Caco-2 (cell line): ENCODE measurements around the gene CARS2. TPM values are rescaled to one million over a fixed set of nuclear protein-coding genes. Genes with fewer than 3 reads are reported as not detected.

ENCODE experiments used
- BruUV-seq: library from RNA; stranded (reverse); fragments of 400-500 nt; replicated peaks from 2 replicates; lab custom pipeline; 2021; lab: Mats Ljungman, UMichigan
- CTCF ChIA-PET: fragments of 300-600 bp; sonication (Branson Sonifier 250); formaldehyde crosslinking; loops from one replicate; lab custom pipeline; 2022; ENCODE audit warnings: antibody characterized with exemption; lab: Charles Lee
- POLR2A ChIA-PET: fragments of 300-600 bp; sonication (Branson Sonifier 250); formaldehyde crosslinking; loops from one replicate; lab custom pipeline; 2022; ENCODE audit warnings: antibody characterized with exemption; lab: Charles Lee
- DNase-seq, 2 experiments: peaks; one replicate each; pipeline versions ENCODE4 v3.0.0 to v3.0.0-alpha.2; 2020 to 2022
- H3K27me3 ChIP-seq: replicated peaks from 2 replicates; pipeline ENCODE4 v1.6.0; 2011; ENCODE audit warnings: low read length; ENCODE audit not compliant: control insufficient read depth, insufficient read depth
- H3K36me3 ChIP-seq: 2 replicates; pipeline ENCODE4 v1.5.1; 2011; ENCODE audit warnings: low read length; ENCODE audit not compliant: control insufficient read depth, insufficient read depth
- H3K4me1 ChIP-seq: fragments of 250-450 bp; sonication (Bioruptor Pico); 2 replicates; pipeline ENCODE4 v1.5.1; 2020; ENCODE audit warnings: mild to moderate bottlenecking
- H3K4me3 ChIP-seq: 2 replicates; pipeline ENCODE4 v1.5.1; 2011; ENCODE audit warnings: low read depth, mild to moderate bottlenecking, control low read depth, low read length
- H3K9me3 ChIP-seq: fragments of 250-450 bp; sonication (Bioruptor Pico); 2 replicates; pipeline ENCODE4 v1.5.1; 2020; ENCODE audit warnings: mild to moderate bottlenecking, moderate library complexity
- H3K27ac Mint-ChIP-seq: one replicate; pipeline ENCODE4 v1.8.0; 2022; ENCODE audit warnings: mixed read lengths; ENCODE audit not compliant: unreplicated experiment
- H3K27me3 Mint-ChIP-seq: one replicate; pipeline ENCODE4 v1.8.0; 2022; ENCODE audit warnings: mixed read lengths; ENCODE audit not compliant: insufficient read depth, unreplicated experiment
- H3K36me3 Mint-ChIP-seq: one replicate; pipeline ENCODE4 v1.8.0; 2022; ENCODE audit warnings: mild to moderate bottlenecking, mixed read lengths; ENCODE audit not compliant: insufficient read depth, unreplicated experiment
- H3K4me1 Mint-ChIP-seq: one replicate; pipeline ENCODE4 v1.8.0; 2022; ENCODE audit warnings: low read depth, mixed read lengths; ENCODE audit not compliant: unreplicated experiment
- H3K4me3 Mint-ChIP-seq: one replicate; pipeline ENCODE4 v1.8.0; 2022; ENCODE audit warnings: mild to moderate bottlenecking, moderate library complexity, mixed read lengths; ENCODE audit not compliant: unreplicated experiment
- H3K9me3 Mint-ChIP-seq: one replicate; pipeline ENCODE4 v1.8.0; 2022; ENCODE audit warnings: mixed read lengths; ENCODE audit not compliant: unreplicated experiment
- CTCF ChIP-seq, 2 experiments: fragments of 200-600 bp in 1 of 2; IDR thresholded peaks; 1 replicate in 1 of 2; 2 replicates in 1 of 2; pipeline versions ENCODE4 v1.5.1 to v1.8.0; 2011 to 2022; ENCODE audit warnings: antibody characterized with exemption in 1 of 2, control low read depth in 1 of 2, inconsistent platforms in 1 of 2, low read depth in 1 of 2, low read length in 1 of 2, mild to moderate bottlenecking in 1 of 2, moderate library complexity in 1 of 2; ENCODE audit not compliant: insufficient read depth in 1 of 2, severe bottlenecking in 1 of 2, unreplicated experiment in 1 of 2
- intact Hi-C: fragments of 100-400 bp; cut with micrococcal nuclease; formaldehyde crosslinking; loops from one replicate; pipeline ENCODE4 v1.10.0; 2022; ENCODE audit not compliant: unreplicated experiment
- total RNA-seq: library from RNA; stranded (reverse); gene quantifications from 2 replicates; pipeline ENCODE4 v1.2.3, GENCODE V29; 2022

The CARS2 gene
- total RNA-seq, 1 experiment from 2014 or later: 63.1 TPM

- peaks cover 42% of the 10 kb centered on the region for H3K36me3 Mint-ChIP-seq
- Histone ChIP-seq H3K27me3 (no peaks in the 10 kb centered on the region), H3K4me3 (peak overlapping the region; percentile 96; the same call in 1 of the 2 replicates), H3K4me1 (peaks cover 27% of the 10 kb centered on the region), H3K9me3 (no peaks in the 10 kb centered on the region), H3K36me3 (no peaks in the 10 kb centered on the region; the same call in 1 of the 2 replicates)
- H3K4me1 Mint-ChIP-seq: no peaks in the 10 kb centered on the region
- DNase-seq: no peak
- no peaks in the 10 kb centered on the region for H3K9me3 Mint-ChIP-seq
- intact Hi-C loops: loop anchor here (2.0 kb wide), 1 partner anchor 17 kb away; no protein-coding TSS in a partner anchor
- ChIA-PET CTCF (interaction anchor here (1.4 kb wide), 1 partner anchor 162 kb away, joined by 3 read pairs; no protein-coding TSS in a partner anchor), POLR2A (interaction anchor here (1.2 kb wide), 1 partner anchor 23 kb away, joined by 7 read pairs; no protein-coding TSS in a partner anchor)
- no peak overlapping the region for H3K27ac Mint-ChIP-seq
- no peak for TF ChIP-seq CTCF (IDR thresholded peaks at IDR 0.05; ENCODE audit: insufficient read depth in 1 of 2, low read depth in 1 of 2, low read length in 1 of 2, severe bottlenecking in 1 of 2, unreplicated experiment in 1 of 2)
- BruUV-seq: no TSS peak
- H3K4me3 Mint-ChIP-seq: peak overlapping the region; percentile 88
- no peaks in the 10 kb centered on the region for H3K27me3 Mint-ChIP-seq
Measured at GRCh38 chr13:110617321-110618072, 88.4 kb downstream of the CARS2 start.

- no peaks in the 10 kb centered on the region for H3K27me3 Mint-ChIP-seq
- H3K27me3 ChIP-seq: no peaks in the 10 kb centered on the region
- no peaks in the 10 kb centered on the region for H3K36me3 ChIP-seq
- no peaks in the 10 kb centered on the region for H3K9me3 ChIP-seq
- POLR2A ChIA-PET: interaction anchor here (1.2 to 1.3 kb wide), 2 partner anchors 24 to 96 kb away, joined by 7 read pairs; no protein-coding TSS in a partner anchor
- H3K4me3 ChIP-seq: peak overlapping the region; percentile 96
- CTCF ChIA-PET: interaction anchor here (0.5 to 1.4 kb wide), 2 partner anchors 23 to 161 kb away, joined by 3 read pairs; no protein-coding TSS in a partner anchor
- H3K4me1 Mint-ChIP-seq: no peaks in the 10 kb centered on the region
- BruUV-seq: TSS peak; percentile 32
- peaks cover 27% of the 10 kb centered on the region for H3K4me1 ChIP-seq
- H3K4me3 Mint-ChIP-seq: peak overlapping the region; percentile 88
- peaks cover 34% of the 10 kb centered on the region for H3K36me3 Mint-ChIP-seq
- peak overlapping the region; percentile 96 for H3K27ac Mint-ChIP-seq
- peak; percentile 54 for DNase-seq
- intact Hi-C loops: loop anchor here (2.0 kb wide), 1 partner anchor 16 kb away; no protein-coding TSS in a partner anchor
- TF ChIP-seq CTCF (IDR thresholded peaks at IDR 0.05; ENCODE audit: insufficient read depth in 1 of 2, low read depth in 1 of 2, low read length in 1 of 2, severe bottlenecking in 1 of 2, unreplicated experiment in 1 of 2): no peak
- no peaks in the 10 kb centered on the region for H3K9me3 Mint-ChIP-seq
Measured at GRCh38 chr13:110616103-110617101, 89.5 kb downstream of the CARS2 start.
